ENCODE results near the gene ZNF217.

GRCh38 chr20:53576195-53576580 lies 17.5 kb downstream of the ZNF217 start:
- no peak for TF ChIP-seq CTCF (IDR thresholded peaks at IDR 0.05; ENCODE audit: insufficient read depth, low read length)
- no peak for TF ChIP-seq POLR2AphosphoS5 (IDR thresholded peaks at IDR 0.05; ENCODE audit: low read depth)
- no peak for TF ChIP-seq GABPA (IDR thresholded peaks at IDR 0.05; ENCODE audit: low read depth)
